Sigmoid colon (tissue), 7 donors: ENCODE results near the gene SCAPER. TPM values are rescaled to one million over a fixed set of nuclear protein-coding genes. Genes with fewer than 3 reads are reported as not detected.

Experiments
- DNase-seq: peaks from one replicate; pipeline ENCODE4 v3.0.0-alpha.2; 2019
- H3K27ac ChIP-seq, 4 donors: fragments of 200-600 bp; sonication (generic); one replicate each; pipeline ENCODE4 v1.5.1; 2016 to 2019; ENCODE audit warnings: mild to moderate bottlenecking in 1 of 4
- H3K27me3 ChIP-seq, 3 donors: fragments of 200-600 bp; sonication (generic); one replicate each; pipeline ENCODE4 v1.5.1; 2019; ENCODE audit warnings: mild to moderate bottlenecking in 1 of 3
- H3K36me3 ChIP-seq, 4 donors: fragments of 200-600 bp; sonication (generic); one replicate each; pipeline ENCODE4 v1.5.1; 2016 to 2019
- H3K4me1 ChIP-seq, 4 donors: fragments of 200-600 bp; sonication (generic); one replicate each; pipeline ENCODE4 v1.5.1; 2017 to 2019
- H3K4me3 ChIP-seq, 4 donors: fragments of 200-600 bp; sonication (generic); one replicate each; pipeline ENCODE4 v1.5.1; 2017 to 2019; ENCODE audit warnings: mild to moderate bottlenecking in 2 of 4, moderate library complexity in 1 of 4
- H3K9me3 ChIP-seq, 4 donors: fragments of 200-600 bp in 3 of 4; sonication (generic) in 3 of 4; one replicate each; pipeline versions ENCODE4 v1.5.1 to v1.6.1; 2013 to 2019
- CTCF ChIP-seq, 4 experiments: fragments of 450-650 bp in 3 of 4; fragments of 200-600 bp in 1 of 4; IDR thresholded peaks; one replicate each; pipeline ENCODE4 v1.5.1; 2016 to 2019; ENCODE audit warnings: antibody characterized with exemption in 4 of 4, mild to moderate bottlenecking in 3 of 4, moderate library complexity in 2 of 4
- EP300 ChIP-seq, 4 donors: sonication (generic); formaldehyde crosslinking; IDR thresholded peaks; one replicate each; pipeline ENCODE4 v1.6.1; 2017; ENCODE audit warnings: antibody characterized with exemption in 4 of 4
- POLR2A ChIP-seq, 2 donors: fragments of 450-650 bp; IDR thresholded peaks; one replicate each; pipeline ENCODE4 v1.6.1; 2016; ENCODE audit warnings: antibody characterized with exemption in 2 of 2, mild to moderate bottlenecking in 2 of 2, moderate library complexity in 2 of 2
- POLR2AphosphoS5 ChIP-seq, 4 donors: sonication (generic); formaldehyde crosslinking; IDR thresholded peaks; one replicate each; pipeline ENCODE4 v1.6.1; 2017; ENCODE audit warnings: antibody characterized with exemption in 4 of 4
- WGBS, 2 donors: extraction: QIAGEN DNeasy Blood & Tissue Kit; methylation state at CpG; one replicate each; pipeline ENCODE4 v1.1.7; 2013; 5-methylcytosine and 5-hydroxymethylcytosine counted together
- intact Hi-C: fragments of 100-400 bp; cut with DNase I; formaldehyde crosslinking; loops from one replicate; pipeline ENCODE4 v1.15.1; 2023
- polyA plus RNA-seq, 3 donors: library from polyadenylated mRNA; stranded (reverse); fragments of 200-250 nt; gene quantifications; one replicate each; pipeline ENCODE4 v1.2.3, GENCODE V29; 2013
- total RNA-seq, 4 donors: library from RNA; depleted of rRNA; stranded (reverse); fragments of >200 nt; gene quantifications; one replicate each; pipeline ENCODE4 v1.1.0, GENCODE V29; 2016
- donor health status: healthy with polysubstance abuse.
- donor health status: Bipolar disorder and iron deficiency.
- donor health status: healthy.

SCAPER gene
- total and polyA plus RNA-seq, 7 donors: 5.3 to 40.7 (median 22.5) TPM

DNA sequence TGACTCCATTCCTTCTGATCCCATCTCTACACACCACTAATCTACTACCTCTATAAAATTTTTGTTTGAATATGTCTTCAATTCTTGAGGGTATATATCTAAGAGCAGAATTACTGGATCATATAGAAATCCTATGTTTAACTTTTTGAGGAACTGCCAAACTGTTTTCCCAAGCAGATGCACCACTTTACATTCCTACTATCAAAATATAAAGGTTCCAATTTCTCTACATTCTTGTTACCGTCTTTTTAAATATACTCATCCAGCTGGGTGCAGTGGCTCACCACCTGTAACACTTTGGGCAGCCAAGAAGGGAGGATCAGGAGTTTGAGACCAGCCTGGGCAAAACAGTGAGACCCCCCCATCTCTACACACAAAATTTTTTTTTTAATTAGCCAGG, 268.0 kb downstream of the SCAPER start:
- TF ChIP-seq POLR2A (IDR thresholded peaks at IDR 0.05): no peak
- no peak for TF ChIP-seq EP300 (IDR thresholded peaks at IDR 0.05)
- no peak for TF ChIP-seq CTCF (IDR thresholded peaks at IDR 0.05)
- no peak for TF ChIP-seq POLR2AphosphoS5 (IDR thresholded peaks at IDR 0.05)
- no peak overlapping the region for H3K4me3 ChIP-seq
- no peaks in the 10 kb centered on the region for H3K27me3 ChIP-seq
- 90 to 94% methylated on average over 1 of the region's 1 CpG for WGBS, 2 donors
- peaks cover 0 to 7% (median 0%) of the 10 kb centered on the region in 4 donors for H3K9me3 ChIP-seq
- no peaks in the 10 kb centered on the region for H3K4me1 ChIP-seq
- no peak overlapping the region for H3K27ac ChIP-seq
- intact Hi-C loops: no loop called here
- DNase-seq: no peak
- H3K36me3 ChIP-seq: no peaks in the 10 kb centered on the region

- H3K27ac ChIP-seq: no peak overlapping the region
- H3K9me3 ChIP-seq: peaks cover 0 to 7% (median 0%) of the 10 kb centered on the region in 4 donors
- no peaks in the 10 kb centered on the region for H3K4me1 ChIP-seq
- DNase-seq: no peak
- TF ChIP-seq POLR2A (IDR thresholded peaks at IDR 0.05): no peak
- TF ChIP-seq CTCF (IDR thresholded peaks at IDR 0.05): no peak
- no peak for TF ChIP-seq EP300 (IDR thresholded peaks at IDR 0.05)
- no peak for TF ChIP-seq POLR2AphosphoS5 (IDR thresholded peaks at IDR 0.05)
- intact Hi-C loops: no loop called here
- H3K4me3 ChIP-seq: no peak overlapping the region
- no peaks in the 10 kb centered on the region for H3K36me3 ChIP-seq
- no peaks in the 10 kb centered on the region for H3K27me3 ChIP-seq
Observed at GRCh38 chr15:76636059-76636458, 269.1 kb downstream of the SCAPER start.

DNA sequence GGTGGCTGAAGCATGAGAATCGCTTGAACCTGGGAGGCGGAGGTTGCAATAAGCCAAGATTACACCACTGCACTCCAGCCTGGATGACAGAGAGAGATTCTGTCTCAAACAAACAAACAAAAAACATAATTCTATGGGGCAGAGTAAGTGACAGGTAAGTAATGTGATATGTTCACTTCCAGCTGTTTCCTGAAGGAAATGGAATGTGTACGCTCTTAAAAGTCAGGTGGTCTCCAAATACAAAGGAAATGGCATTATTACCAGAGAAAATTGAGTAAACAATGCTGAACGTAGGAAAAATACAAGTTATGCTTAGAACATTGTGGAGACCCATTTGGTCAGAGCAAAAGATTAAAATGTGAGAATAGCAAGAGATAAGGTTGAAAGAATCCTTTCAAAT, 278.5 kb downstream of the SCAPER start:
- no peak for DNase-seq
- Histone ChIP-seq H3K9me3 (no peaks in the 10 kb centered on the region), H3K4me3 (no peak overlapping the region), H3K27ac (no peak overlapping the region), H3K36me3 (no peaks in the 10 kb centered on the region), H3K4me1 (no peaks in the 10 kb centered on the region), H3K27me3 (no peaks in the 10 kb centered on the region)
- TF ChIP-seq POLR2AphosphoS5 (IDR thresholded peaks at IDR 0.05) (no peak), POLR2A (IDR thresholded peaks at IDR 0.05) (no peak), EP300 (IDR thresholded peaks at IDR 0.05) (no peak)
- WGBS, 2 donors: 89% methylated on average over 4 of the region's 4 CpGs
- intact Hi-C loops: no loop called here

DNA sequence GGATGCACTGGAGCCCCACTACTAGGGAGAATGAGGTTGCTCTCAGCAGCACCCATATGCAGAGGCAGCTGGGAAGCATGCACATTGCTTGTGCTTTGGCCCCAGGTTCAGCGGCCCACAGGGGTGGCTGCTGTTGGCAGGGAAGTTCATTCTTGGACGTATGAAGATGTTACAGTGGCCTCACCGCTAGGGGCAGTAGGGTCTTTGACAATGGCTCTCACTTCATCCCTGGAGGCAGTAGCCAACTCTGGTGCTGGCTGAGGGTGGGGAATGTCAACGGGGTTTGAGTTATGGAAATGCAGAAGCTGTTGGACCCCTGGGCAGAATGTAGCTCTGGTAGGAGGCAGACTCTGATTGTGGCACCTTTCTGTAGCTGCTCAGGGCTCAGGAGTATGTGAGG, 279.9 kb downstream of the SCAPER start:
- no peak for DNase-seq
- H3K36me3 ChIP-seq: no peaks in the 10 kb centered on the region
- WGBS, 2 donors: 81 to 94% methylated on average over 4 of the region's 4 CpGs
- TF ChIP-seq POLR2A (IDR thresholded peaks at IDR 0.05) (no peak), POLR2AphosphoS5 (IDR thresholded peaks at IDR 0.05) (no peak), EP300 (IDR thresholded peaks at IDR 0.05) (no peak), CTCF (IDR thresholded peaks at IDR 0.05) (no peak)
- H3K9me3 ChIP-seq: no peaks in the 10 kb centered on the region
- no peak overlapping the region for H3K4me3 ChIP-seq
- no peak overlapping the region for H3K27ac ChIP-seq
- H3K4me1 ChIP-seq: no peaks in the 10 kb centered on the region
- intact Hi-C loops: no loop called here
- H3K27me3 ChIP-seq: no peaks in the 10 kb centered on the region

- TF ChIP-seq POLR2A (IDR thresholded peaks at IDR 0.05): no peak
- peaks cover 0 to 3% (median 0%) of the 10 kb centered on the region in 4 donors for H3K36me3 ChIP-seq
Observed at GRCh38 chr15:76614725-76615124, 290.4 kb downstream of the SCAPER start.

More at GRCh38 chr15:76614725-76615124, 290.4 kb downstream of the SCAPER start:
- no peaks in the 10 kb centered on the region for H3K4me1 ChIP-seq
- H3K27me3 ChIP-seq: no peaks in the 10 kb centered on the region
- DNase-seq: no peak
- H3K27ac ChIP-seq: no peak overlapping the region
- intact Hi-C loops: no loop called here
- peaks cover 0 to 2% (median 1%) of the 10 kb centered on the region in 4 donors for H3K9me3 ChIP-seq
- no peak overlapping the region for H3K4me3 ChIP-seq
